GM21529 (cell line): ENCODE data around the gene IQCK.

Experiments used
- ATAC-seq: cut with Tn5 transposase; IDR thresholded peaks from one replicate; pipeline ENCODE4 v1.9.1; 2021; ENCODE audit not compliant: unreplicated experiment

Gene IQCK

GRCh38 chr16:19753815-19754643, 36.0 kb downstream of the IQCK start:
- ATAC-seq = no peak

GRCh38 chr16:19754644-19755036, 36.6 kb downstream of the IQCK start:
- no peak for ATAC-seq

- no peak for ATAC-seq
Measured at GRCh38 chr16:19755268-19755667, 37.2 kb downstream of the IQCK start.

- ATAC-seq = no peak
Measured at GRCh38 chr16:19757026-19757425, 39.0 kb downstream of the IQCK start.

GRCh38 chr16:19757762-19758595, 39.9 kb downstream of the IQCK start:
- ATAC-seq = no peak

GRCh38 chr16:19760356-19761060, 42.4 kb downstream of the IQCK start:
- no peak for ATAC-seq

GRCh38 chr16:19765860-19766553, 47.9 kb downstream of the IQCK start:
- ATAC-seq = no peak

GRCh38 chr16:19766554-19766884, 48.4 kb downstream of the IQCK start:
- ATAC-seq = no peak

- ATAC-seq = no peak
Measured at GRCh38 chr16:19766988-19767387, 48.9 kb downstream of the IQCK start.

GRCh38 chr16:19767497-19767896, 49.4 kb downstream of the IQCK start:
- ATAC-seq = no peak

- ATAC-seq = no peak
Measured at GRCh38 chr16:19769239-19769638, 51.2 kb downstream of the IQCK start.

- no peak for ATAC-seq
Measured at GRCh38 chr16:19771040-19771439, 53.0 kb downstream of the IQCK start.

- no peak for ATAC-seq
Measured at GRCh38 chr16:19771796-19772195, 53.7 kb downstream of the IQCK start.

- ATAC-seq = no peak
Measured at GRCh38 chr16:19774024-19774423, 56.0 kb downstream of the IQCK start.

- no peak for ATAC-seq
Measured at GRCh38 chr16:19776147-19776546, 58.1 kb downstream of the IQCK start.

- ATAC-seq = no peak
Measured at GRCh38 chr16:19776565-19776964, 58.5 kb downstream of the IQCK start.

GRCh38 chr16:19780321-19780720, 62.2 kb downstream of the IQCK start:
- ATAC-seq = no peak

GRCh38 chr16:19781226-19781625, 63.2 kb downstream of the IQCK start:
- ATAC-seq = no peak

GRCh38 chr16:19783363-19784182, 65.5 kb downstream of the IQCK start:
- ATAC-seq = no peak

- ATAC-seq = no peak
Measured at GRCh38 chr16:19784183-19784736, 66.2 kb downstream of the IQCK start.
